Measurements from ENCODE around the gene FKBP6. TPM values are rescaled to one million over a fixed set of nuclear protein-coding genes. Genes with fewer than 3 reads are reported as not detected.
"Not testable (repeated sequence)": the region's sequence is repeated elsewhere in the genome, so short reads cannot be mapped to it uniquely, and the experiment has no call there.

The FKBP6 gene
- total RNA-seq, 6 experiments from 2014 or later, result not detected

DNA sequence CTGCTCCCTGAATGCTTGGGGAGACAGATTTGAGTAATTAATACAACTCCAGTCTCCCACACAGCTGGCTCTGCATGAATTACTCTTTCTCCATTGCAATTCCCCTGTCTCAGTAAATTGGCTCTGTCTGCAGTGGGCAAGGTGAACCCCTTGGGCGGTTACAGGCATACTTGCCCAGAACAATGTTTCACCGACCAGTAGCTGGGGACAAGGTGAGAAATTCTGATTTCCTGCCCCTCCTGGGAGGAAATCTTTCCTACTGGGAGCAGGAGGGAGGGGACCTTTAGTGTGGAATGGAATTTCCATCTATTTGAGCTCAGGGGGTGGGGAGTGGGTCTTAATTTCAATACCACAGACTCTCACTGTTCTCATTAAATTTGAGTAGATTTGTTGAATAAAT, 63.4 kb downstream of the FKBP6 start:
- TF ChIP-seq, protein P1, sequence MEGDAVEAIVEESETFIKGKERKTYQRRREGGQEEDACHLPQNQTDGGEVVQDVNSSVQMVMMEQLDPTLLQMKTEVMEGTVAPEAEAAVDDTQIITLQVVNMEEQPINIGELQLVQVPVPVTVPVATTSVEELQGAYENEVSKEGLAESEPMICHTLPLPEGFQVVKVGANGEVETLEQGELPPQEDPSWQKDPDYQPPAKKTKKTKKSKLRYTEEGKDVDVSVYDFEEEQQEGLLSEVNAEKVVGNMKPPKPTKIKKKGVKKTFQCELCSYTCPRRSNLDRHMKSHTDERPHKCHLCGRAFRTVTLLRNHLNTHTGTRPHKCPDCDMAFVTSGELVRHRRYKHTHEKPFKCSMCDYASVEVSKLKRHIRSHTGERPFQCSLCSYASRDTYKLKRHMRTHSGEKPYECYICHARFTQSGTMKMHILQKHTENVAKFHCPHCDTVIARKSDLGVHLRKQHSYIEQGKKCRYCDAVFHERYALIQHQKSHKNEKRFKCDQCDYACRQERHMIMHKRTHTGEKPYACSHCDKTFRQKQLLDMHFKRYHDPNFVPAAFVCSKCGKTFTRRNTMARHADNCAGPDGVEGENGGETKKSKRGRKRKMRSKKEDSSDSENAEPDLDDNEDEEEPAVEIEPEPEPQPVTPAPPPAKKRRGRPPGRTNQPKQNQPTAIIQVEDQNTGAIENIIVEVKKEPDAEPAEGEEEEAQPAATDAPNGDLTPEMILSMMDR (IDR thresholded peaks at IDR 0.05), result no peak
- no peak for TF ChIP-seq POLR2A (IDR thresholded peaks at IDR 0.05)
- intact Hi-C loops (cut with DNase I), result no loop called here
- no peaks in the 10 kb centered on the region for H3K36me3 ChIP-seq
- H3K9me3 ChIP-seq, result no peaks in the 10 kb centered on the region
- no peak for ATAC-seq
- no peaks in the 10 kb centered on the region for H3K27me3 ChIP-seq
- 41% methylated on average over 2 of the region's 2 CpGs for whole genome bisulfite sequencing (ENCODE audit: insufficient coverage, low coverage, low lambda C conversion rate, missing lambda C conversion rate)
- no peak overlapping the region for H3K4me3 ChIP-seq
- H3K4me1 ChIP-seq, result no peaks in the 10 kb centered on the region
- no peak overlapping the region for H3K27ac ChIP-seq
- DNase-seq, result no peak

DNA sequence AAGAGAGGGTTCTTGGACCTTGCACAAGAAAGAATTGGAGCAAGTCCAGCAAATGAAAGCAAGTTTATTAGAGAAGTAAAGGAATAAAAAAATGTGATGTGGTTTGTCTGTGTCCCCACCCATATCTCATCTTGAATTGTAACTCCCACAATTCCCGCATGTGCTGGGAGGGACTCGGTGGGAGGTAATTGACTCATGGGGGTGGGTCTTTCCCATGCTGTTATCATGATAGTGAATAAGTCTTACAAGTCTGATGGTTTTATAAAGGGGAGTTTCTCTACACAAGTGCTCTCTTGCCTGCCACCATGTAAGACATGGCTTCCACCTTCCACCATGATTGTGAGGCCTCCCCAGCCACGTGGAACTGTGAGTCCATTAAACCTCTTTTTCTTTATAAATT, 66.5 kb downstream of the FKBP6 start:
- ATAC-seq, result no peak
- no peaks in the 10 kb centered on the region for H3K36me3 ChIP-seq
- no peak overlapping the region for H3K27ac ChIP-seq
- no peaks in the 10 kb centered on the region for H3K4me1 ChIP-seq
- WGBS (ENCODE audit: insufficient coverage, low coverage, low lambda C conversion rate, missing lambda C conversion rate), result 52% methylated on average over 3 of the region's 3 CpGs
- TF ChIP-seq POLR2A (IDR thresholded peaks at IDR 0.05), result no peak
- TF ChIP-seq, protein P1 (IDR thresholded peaks at IDR 0.05), result no peak
- no peaks in the 10 kb centered on the region for H3K9me3 ChIP-seq
- no peaks in the 10 kb centered on the region for H3K27me3 ChIP-seq
- intact Hi-C loops (cut with DNase I), result no loop called here
- no peak overlapping the region for H3K4me3 ChIP-seq
- DNase-seq, result no peak

DNA sequence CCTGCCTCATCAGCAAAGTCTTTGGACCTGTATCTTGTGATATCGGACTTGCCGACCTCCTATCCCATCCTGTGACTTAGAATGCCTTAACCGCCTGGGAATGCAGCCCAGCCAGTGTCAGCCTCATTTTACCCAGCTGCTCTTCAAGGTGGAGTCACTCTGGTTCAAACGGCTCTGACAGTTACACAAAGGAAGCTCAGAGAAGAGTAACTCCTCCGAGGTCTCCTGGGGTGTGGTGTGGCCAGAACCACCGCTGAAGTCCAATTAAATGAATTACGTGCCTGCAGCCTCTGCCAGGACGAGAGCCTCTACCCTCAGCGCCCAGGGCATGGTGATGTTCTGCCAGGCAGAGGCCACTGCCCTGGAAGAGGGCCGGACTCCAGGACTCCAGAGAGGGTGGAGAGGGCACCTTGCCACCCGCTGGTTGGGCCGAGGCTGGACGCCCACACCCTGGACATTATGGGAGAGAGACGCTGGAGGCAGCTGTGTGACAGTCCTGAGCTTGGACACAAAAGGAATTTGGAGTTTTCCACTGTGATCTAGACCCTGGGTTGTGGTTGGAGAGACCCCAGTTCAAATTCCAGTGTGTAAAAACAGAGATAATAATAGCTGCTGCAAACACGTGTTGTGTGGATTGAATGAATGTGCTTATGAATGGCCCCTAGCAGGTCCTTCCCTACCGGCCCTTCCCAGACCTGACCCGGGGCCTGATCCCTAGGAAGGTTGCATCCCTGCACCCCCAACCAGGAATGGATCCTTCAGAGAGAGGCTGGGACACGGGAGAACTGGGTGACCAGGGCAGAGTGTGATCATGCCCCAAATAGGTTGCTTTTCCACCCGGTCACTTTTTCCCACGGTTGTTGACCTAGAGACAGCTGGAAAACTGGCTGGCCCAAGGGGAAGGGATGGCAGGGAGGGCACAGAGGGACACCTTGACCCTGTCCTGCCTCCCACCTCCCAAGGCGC, 67.9 kb downstream of the FKBP6 start:
- TF ChIP-seq POLR2A (IDR thresholded peaks at IDR 0.05), result no peak
- TF ChIP-seq, protein P1 (IDR thresholded peaks at IDR 0.05), result no peak
- intact Hi-C loops (cut with DNase I), result no loop called here
- Histone ChIP-seq H3K9me3 (no peaks in the 10 kb centered on the region), H3K4me3 (no peak overlapping the region), H3K27ac (no peak overlapping the region), H3K36me3 (no peaks in the 10 kb centered on the region), H3K27me3 (no peaks in the 10 kb centered on the region), H3K4me1 (no peaks in the 10 kb centered on the region)
- 60% methylated on average over 12 of the region's 21 CpGs for WGBS (ENCODE audit: insufficient coverage, low coverage, low lambda C conversion rate, missing lambda C conversion rate)
- ATAC-seq, result peak; percentile 62 to 82 (median 68)
- DNase-seq, result peak; percentile 27 to 78 (median 76)

DNA sequence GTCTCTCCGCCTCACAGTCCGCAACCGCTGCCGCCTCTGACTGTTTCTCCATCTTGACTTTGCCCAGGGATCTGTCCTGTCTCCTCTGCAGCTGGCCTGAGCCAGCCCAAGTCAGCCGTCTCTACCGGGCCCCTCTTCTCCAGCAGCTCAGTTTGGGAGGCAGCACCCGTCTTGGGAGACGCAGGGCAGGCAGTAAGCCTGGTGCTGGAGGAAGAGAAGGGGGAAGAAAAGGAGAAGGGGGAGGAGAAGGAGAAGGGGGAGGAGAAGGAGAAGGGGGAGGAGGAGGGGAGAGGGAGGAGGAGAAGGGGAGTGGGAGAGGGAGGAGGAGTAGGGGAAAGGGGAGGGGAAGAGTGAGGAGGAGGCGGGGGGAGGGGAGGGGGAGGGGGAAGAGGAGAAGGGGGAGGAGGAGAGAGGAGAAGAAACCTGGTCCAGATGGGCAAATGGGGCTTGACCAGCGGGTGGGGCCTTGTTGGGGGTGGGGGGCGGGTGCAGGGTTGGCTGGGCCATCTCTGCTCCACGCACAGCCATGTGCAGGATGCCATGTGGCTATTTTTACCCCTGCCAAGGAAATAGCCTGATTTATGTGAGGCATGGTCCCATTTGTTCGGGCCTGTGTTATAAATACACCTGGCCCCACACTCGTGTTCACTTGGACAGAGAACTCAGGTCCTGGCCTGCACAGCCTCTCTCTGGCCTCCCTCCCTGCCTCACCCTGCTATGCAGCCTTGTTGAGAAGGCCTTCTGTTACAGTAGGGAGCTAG, 69.7 kb downstream of the FKBP6 start:
- Histone ChIP-seq H3K27me3 (no peaks in the 10 kb centered on the region), H3K27ac (no peak overlapping the region), H3K4me1 (no peaks in the 10 kb centered on the region), H3K9me3 (no peaks in the 10 kb centered on the region), H3K4me3 (no peak overlapping the region), H3K36me3 (no peaks in the 10 kb centered on the region)
- intact Hi-C loops (cut with DNase I), result no loop called here
- ATAC-seq (no peak), DNase-seq (no peak)
- TF ChIP-seq, protein P1 (IDR thresholded peaks at IDR 0.05), result no peak
- no peak for TF ChIP-seq POLR2A (IDR thresholded peaks at IDR 0.05)
- 40% methylated on average over 6 of the region's 14 CpGs for WGBS (ENCODE audit: insufficient coverage, low coverage, low lambda C conversion rate, missing lambda C conversion rate)

DNA sequence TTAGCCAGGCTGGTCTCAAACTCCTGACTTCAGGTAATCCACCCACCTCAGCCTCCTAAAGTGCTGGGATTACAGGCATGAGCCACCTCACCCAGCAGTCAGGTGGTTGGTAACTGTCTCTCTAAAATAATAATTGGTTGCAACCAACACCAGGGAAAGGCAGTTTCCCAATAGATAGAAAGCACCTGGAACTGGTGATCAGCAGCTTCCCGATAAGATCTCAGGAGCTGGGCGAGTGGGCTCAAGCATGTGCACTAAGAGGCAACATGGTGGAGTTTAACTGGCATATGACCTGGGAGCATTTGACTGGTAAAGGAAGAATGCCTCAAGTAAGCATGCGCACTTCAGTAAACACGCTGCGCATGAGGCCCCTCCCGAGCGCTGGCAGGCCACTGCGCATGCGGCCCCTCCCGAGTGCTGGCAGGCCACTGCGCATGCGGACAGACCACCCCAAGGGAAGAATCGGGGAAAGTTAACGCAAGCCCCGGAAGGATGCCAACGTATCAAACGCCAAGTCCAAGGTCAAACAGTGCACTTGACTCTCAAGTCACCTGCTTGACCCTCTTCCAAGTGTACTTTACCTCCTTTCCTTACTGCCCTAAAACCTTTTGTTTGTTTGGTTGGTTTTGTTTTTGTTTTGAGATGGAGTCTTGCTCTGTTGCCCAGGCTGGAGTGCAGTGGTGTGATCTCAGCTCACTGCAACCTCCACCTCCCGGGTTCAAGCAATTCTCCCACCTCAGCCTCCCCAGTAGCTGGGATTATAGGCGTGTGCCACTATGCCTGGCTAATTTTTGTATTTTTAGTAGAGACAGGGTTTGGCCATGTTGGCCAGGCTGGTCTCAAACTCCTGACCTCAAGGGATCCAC, 71.5 kb downstream of the FKBP6 start:
- WGBS (ENCODE audit: insufficient coverage, low coverage, low lambda C conversion rate, missing lambda C conversion rate), result 35% methylated on average over 10 of the region's 19 CpGs
- H3K4me1 ChIP-seq; H3K27me3 ChIP-seq; H3K36me3 ChIP-seq; intact Hi-C loops (cut with DNase I); H3K9me3 ChIP-seq: not testable (repeated sequence)
- Histone ChIP-seq H3K27ac (peak overlapping the region in 1 of 3 donors; percentile 29), H3K4me3 (peak overlapping the region in 2 of 3 donors; percentile 29 to 35)
- ATAC-seq (peak; percentile 83 to 95 (median 90)), DNase-seq (peak; percentile 69 to 87 (median 86))

- H3K4me3 ChIP-seq; H3K4me1 ChIP-seq; H3K27me3 ChIP-seq; H3K36me3 ChIP-seq; H3K27ac ChIP-seq; intact Hi-C loops (cut with DNase I); H3K9me3 ChIP-seq; DNase-seq: not testable (repeated sequence)
- ATAC-seq, result peak in 1 of 4 donors; percentile 27
- 100% methylated on average over 1 of the region's 3 CpGs for WGBS (ENCODE audit: insufficient coverage, low coverage, low lambda C conversion rate, missing lambda C conversion rate)
Observed at GRCh38 chr7:73404860-73405259, 76.9 kb downstream of the FKBP6 start.

Data from right lobe of liver (tissue), 6 donors.